ENCODE measurements around the gene CCDC171. TPM values are rescaled to one million over a fixed set of nuclear protein-coding genes. Genes with fewer than 3 reads are reported as not detected.
A peak's percentile ranks its signal among the peaks of the same experiment; 100 is the strongest.

Gene CCDC171
- total RNA-seq, 1 donor from 2014 or later = 2.9 TPM

GRCh38 chr9:15570769-15571168 lies 17.9 kb downstream of the CCDC171 start:
- H3K27me3 ChIP-seq (ENCODE audit: low read depth) = no peaks in the 10 kb centered on the region
- DNase-seq (no peak), ATAC-seq (no peak)
- H3K36me3 ChIP-seq = no peaks in the 10 kb centered on the region
- H3K9me3 ChIP-seq = no peaks in the 10 kb centered on the region
- TF ChIP-seq, protein P1, sequence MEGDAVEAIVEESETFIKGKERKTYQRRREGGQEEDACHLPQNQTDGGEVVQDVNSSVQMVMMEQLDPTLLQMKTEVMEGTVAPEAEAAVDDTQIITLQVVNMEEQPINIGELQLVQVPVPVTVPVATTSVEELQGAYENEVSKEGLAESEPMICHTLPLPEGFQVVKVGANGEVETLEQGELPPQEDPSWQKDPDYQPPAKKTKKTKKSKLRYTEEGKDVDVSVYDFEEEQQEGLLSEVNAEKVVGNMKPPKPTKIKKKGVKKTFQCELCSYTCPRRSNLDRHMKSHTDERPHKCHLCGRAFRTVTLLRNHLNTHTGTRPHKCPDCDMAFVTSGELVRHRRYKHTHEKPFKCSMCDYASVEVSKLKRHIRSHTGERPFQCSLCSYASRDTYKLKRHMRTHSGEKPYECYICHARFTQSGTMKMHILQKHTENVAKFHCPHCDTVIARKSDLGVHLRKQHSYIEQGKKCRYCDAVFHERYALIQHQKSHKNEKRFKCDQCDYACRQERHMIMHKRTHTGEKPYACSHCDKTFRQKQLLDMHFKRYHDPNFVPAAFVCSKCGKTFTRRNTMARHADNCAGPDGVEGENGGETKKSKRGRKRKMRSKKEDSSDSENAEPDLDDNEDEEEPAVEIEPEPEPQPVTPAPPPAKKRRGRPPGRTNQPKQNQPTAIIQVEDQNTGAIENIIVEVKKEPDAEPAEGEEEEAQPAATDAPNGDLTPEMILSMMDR (IDR thresholded peaks at IDR 0.05) = no peak
- no peak overlapping the region for H3K4me3 ChIP-seq
- intact Hi-C loops (cut with DNase I) = no loop called here
- no peak overlapping the region for H3K27ac ChIP-seq
- no peaks in the 10 kb centered on the region for H3K4me1 ChIP-seq

DNA sequence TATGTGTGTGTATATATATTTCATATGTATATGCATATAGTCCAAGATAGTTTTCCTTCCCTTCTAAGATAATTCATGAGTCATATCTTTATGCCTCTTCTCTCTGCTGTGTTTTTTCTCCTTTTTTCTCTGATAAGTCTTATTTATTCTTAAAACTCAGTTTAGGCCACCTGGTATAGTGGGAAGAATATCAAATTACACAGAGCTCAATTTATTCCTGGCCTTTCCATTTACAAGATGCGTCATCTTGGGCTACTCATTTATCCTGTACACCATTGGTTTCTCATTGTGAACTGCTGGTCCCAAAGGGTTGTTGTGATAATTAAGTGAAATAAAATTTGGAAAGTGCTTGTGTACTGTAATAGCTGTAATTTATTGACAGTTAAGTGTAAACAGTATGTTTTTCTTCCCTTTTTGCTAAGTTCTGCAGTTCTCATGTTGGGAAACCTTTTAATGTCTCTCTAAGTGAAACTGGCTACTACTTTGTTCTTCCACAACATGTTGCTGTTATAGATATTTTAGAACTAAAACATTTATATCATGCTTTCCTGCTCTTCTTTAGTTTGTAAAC lies 19.4 kb downstream of the CCDC171 start:
- no peaks in the 10 kb centered on the region for H3K9me3 ChIP-seq
- H3K27me3 ChIP-seq (ENCODE audit: low read depth) = no peaks in the 10 kb centered on the region
- intact Hi-C loops (cut with DNase I) = no loop called here
- DNase-seq = no peak
- H3K36me3 ChIP-seq = no peaks in the 10 kb centered on the region
- TF ChIP-seq, protein P1 (IDR thresholded peaks at IDR 0.05) = no peak
- H3K27ac ChIP-seq = no peak overlapping the region
- no peak for ATAC-seq
- H3K4me1 ChIP-seq = no peaks in the 10 kb centered on the region
- H3K4me3 ChIP-seq = no peak overlapping the region

GRCh38 chr9:15576350-15577050 lies 23.7 kb downstream of the CCDC171 start:
- no peaks in the 10 kb centered on the region for H3K4me1 ChIP-seq
- H3K9me3 ChIP-seq = no peaks in the 10 kb centered on the region
- no peak for DNase-seq
- no peaks in the 10 kb centered on the region for H3K36me3 ChIP-seq
- no peak overlapping the region for H3K27ac ChIP-seq
- H3K27me3 ChIP-seq (ENCODE audit: low read depth) = no peaks in the 10 kb centered on the region
- H3K4me3 ChIP-seq = no peak overlapping the region
- TF ChIP-seq, protein P1 (IDR thresholded peaks at IDR 0.05) = no peak
- intact Hi-C loops (cut with DNase I) = no loop called here
- ATAC-seq = peak; percentile 76 to 83

DNA sequence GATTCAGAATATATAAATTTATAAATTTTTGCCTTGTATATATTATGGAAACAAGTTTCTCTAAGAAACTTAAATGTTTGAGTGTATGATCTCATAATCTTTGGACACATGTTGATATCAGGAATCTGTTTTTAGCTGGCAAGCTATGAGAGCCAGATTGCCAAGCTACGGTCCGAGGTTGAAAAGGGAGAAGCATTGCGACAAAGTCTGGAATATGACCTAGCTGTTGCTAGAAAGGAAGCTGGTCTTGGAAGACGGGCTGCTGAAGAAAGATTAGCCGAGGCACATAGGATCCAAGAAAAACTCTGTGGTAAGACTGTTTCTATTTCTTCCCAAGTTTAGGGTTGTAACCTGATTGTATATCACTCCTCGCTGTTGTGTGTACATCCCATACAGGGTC lies 25.9 kb downstream of the CCDC171 start:
- Histone ChIP-seq H3K4me3 (no peak overlapping the region), H3K36me3 (no peaks in the 10 kb centered on the region), H3K4me1 (no peaks in the 10 kb centered on the region), H3K27ac (no peak overlapping the region), H3K27me3 (ENCODE audit: low read depth) (no peaks in the 10 kb centered on the region), H3K9me3 (no peaks in the 10 kb centered on the region)
- intact Hi-C loops (cut with DNase I) = no loop called here
- DNase-seq (no peak), ATAC-seq (no peak)
- TF ChIP-seq, protein P1 (IDR thresholded peaks at IDR 0.05) = no peak

DNA sequence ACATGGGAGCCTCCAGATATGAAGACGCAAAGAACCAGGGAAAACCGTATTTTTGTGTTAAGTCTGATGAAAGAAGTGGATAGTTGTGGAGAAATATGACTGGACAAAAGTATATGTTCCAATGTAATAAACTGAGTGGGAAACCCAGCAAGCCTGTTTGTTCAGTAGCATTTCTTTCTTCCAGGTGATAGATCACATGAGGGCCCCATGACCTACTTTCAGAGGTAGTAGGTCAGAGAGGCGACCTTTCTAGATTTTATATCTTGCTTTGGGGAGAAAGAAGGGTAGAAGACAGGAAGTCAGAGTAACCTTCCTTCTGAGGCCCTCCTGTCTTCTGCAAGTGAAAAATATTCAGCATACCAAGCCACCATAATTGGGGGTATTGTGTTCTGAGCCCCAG lies 31.5 kb downstream of the CCDC171 start:
- H3K4me3 ChIP-seq = no peak overlapping the region
- TF ChIP-seq, protein P1 (IDR thresholded peaks at IDR 0.05) = no peak
- H3K27ac ChIP-seq = no peak overlapping the region
- no peaks in the 10 kb centered on the region for H3K9me3 ChIP-seq
- DNase-seq = no peak
- intact Hi-C loops (cut with DNase I) = no loop called here
- H3K4me1 ChIP-seq = no peaks in the 10 kb centered on the region
- no peak for ATAC-seq
- no peaks in the 10 kb centered on the region for H3K36me3 ChIP-seq
- H3K27me3 ChIP-seq (ENCODE audit: low read depth) = no peaks in the 10 kb centered on the region
